ENCODE measurements around the gene ATXN1. TPM values are rescaled to one million over a fixed set of nuclear protein-coding genes. Genes with fewer than 3 reads are reported as not detected.

The ATXN1 gene
- total and polyA plus RNA-seq, 2 of the 13 experiments (the other 11 are each of a cell fraction or from before 2014, with no cell fraction given): 20.7 to 39.5 TPM

- in situ Hi-C loops (cut with HindIII; ENCODE audit: extremely low pct_ligation_motif_present, low pct_unique_long_range_greater_than_20kb): loop anchor here (25.0 kb wide), 1 partner anchor 638 kb away; no protein-coding TSS in a partner anchor
- no peak overlapping the region for H2AFZ ChIP-seq (ENCODE audit: low read length)
- ATAC-seq: no peak
- no peaks in the 10 kb centered on the region for H4K20me1 ChIP-seq (ENCODE audit: insufficient read depth, low read length)
- no peaks in the 10 kb centered on the region for H3K9me3 ChIP-seq (ENCODE audit: low read length)
- no peak overlapping the region for H3K9ac ChIP-seq (ENCODE audit: insufficient read depth, low read depth, low read length)
- WGBS (ENCODE audit: low lambda C conversion rate): 94% methylated on average over 7 of the region's 7 CpGs
- intact Hi-C loops (cut with micrococcal nuclease; ENCODE audit: unreplicated experiment): no loop called here
- ChIA-PET POLR2A (no interaction called here), CTCF (ENCODE audit: low intra/inter-chr PET ratio, low total read pairs) (no interaction called here)
- peaks cover 22 to 44% of the 10 kb centered on the region in 2 experiments; a peak in 4 of 5 replicates for H3K36me3 ChIP-seq (replicated peaks in 1 of 2; ENCODE audit: control insufficient read depth in 1 of 2, insufficient read depth in 2 of 2, low read length in 2 of 2)
- no peaks in the 10 kb centered on the region for H3K79me2 ChIP-seq (ENCODE audit: insufficient read depth, low read length)
- no TSS peak for BruUV-seq (replicated peaks)
- DNase-seq (ENCODE audit: low spot score): no peak
- H3K4me2 ChIP-seq (ENCODE audit: low read depth, low read length): no peak overlapping the region
- FAIRE-seq: no peak
- no peaks in the 10 kb centered on the region for H3K27me3 ChIP-seq (ENCODE audit: control insufficient read depth in 1 of 2, insufficient read depth in 2 of 2, low read length in 2 of 2)
- no peak overlapping the region for H3K27ac ChIP-seq (ENCODE audit: extremely low read length, insufficient read depth, low read length)
- peaks cover 22% of the 10 kb centered on the region for H3K4me1 ChIP-seq (ENCODE audit: insufficient read depth, low read length)
- no peak for TF ChIP-seq HIVEP1 (CRISPR knock-in tag; IDR thresholded peaks at IDR 0.05)
- TF ChIP-seq ZSCAN22 (CRISPR knock-in tag; IDR thresholded peaks at IDR 0.05): no peak
- TF ChIP-seq ZFP90 (CRISPR knock-in tag; IDR thresholded peaks at IDR 0.05; ENCODE audit: borderline replicate concordance): no peak
- no peak for TF ChIP-seq SMAD9 (CRISPR knock-in tag; IDR thresholded peaks at IDR 0.05)
- TF ChIP-seq THRA (CRISPR knock-in tag; IDR thresholded peaks at IDR 0.05; ENCODE audit: borderline replicate concordance): no peak
- TF ChIP-seq ZFP1 (CRISPR knock-in tag; IDR thresholded peaks at IDR 0.05): no peak
- no peak for TF ChIP-seq RBAK (CRISPR knock-in tag; IDR thresholded peaks at IDR 0.05)
- no peak for TF ChIP-seq ZNF430 (CRISPR knock-in tag; IDR thresholded peaks at IDR 0.05)
- no peak for TF ChIP-seq HMGXB4 (CRISPR knock-in tag; IDR thresholded peaks at IDR 0.05; ENCODE audit: borderline replicate concordance in 1 of 2, low read depth in 1 of 2)
- no peak overlapping the region for H3K4me3 ChIP-seq (replicated peaks in 1 of 3; ENCODE audit: insufficient read depth in 1 of 3, low read depth in 2 of 3, low read length in 3 of 3)
These were observed 436.5 kb downstream of the ATXN1 start for GRCh38 chr6:16324606-16325225.
